ENCODE results near the gene POLR3B. TPM values are rescaled to one million over a fixed set of nuclear protein-coding genes. Genes with fewer than 3 reads are reported as not detected.

Gene POLR3B
- total and polyA plus RNA-seq, 2 of the 8 experiments (the other 6 are each of a cell fraction or from before 2014, with no cell fraction given), result 5.0 to 13.2 TPM

- Histone ChIP-seq H2BK5ac (ENCODE audit: low read depth, low read length) (no peak overlapping the region), H2AK5ac (ENCODE audit: low read depth, low read length) (no peak overlapping the region), H2BK12ac (ENCODE audit: low read depth, low read length) (no peak overlapping the region), H4K5ac (ENCODE audit: insufficient read length, low read depth, low read length) (no peak overlapping the region), H3K4me2 (ENCODE audit: insufficient read depth in 1 of 2, low read depth in 2 of 2, low read length in 2 of 2) (no peak overlapping the region), H2AFZ (ENCODE audit: low read length) (no peak overlapping the region), H3K18ac (ENCODE audit: extremely low read depth, low read length) (no peak overlapping the region), H3K79me1 (ENCODE audit: low read depth, low read length) (no peaks in the 10 kb centered on the region), H3K23me2 (ENCODE audit: low read depth, low read length) (no peaks in the 10 kb centered on the region), H3K36me3 (ENCODE audit: control insufficient read depth in 2 of 4, insufficient read depth in 4 of 4, low read length in 3 of 4) (no peaks in the 10 kb centered on the region), H3K4me1 (replicated peaks in 1 of 4; ENCODE audit: control insufficient read depth in 3 of 4, insufficient read depth in 4 of 4, low read length in 3 of 4) (no peaks in the 10 kb centered on the region), H4K8ac (ENCODE audit: extremely low read depth, insufficient read depth, low read length) (no peak overlapping the region), H3K23ac (ENCODE audit: insufficient read length) (no peak overlapping the region), H3K9ac (replicated peaks in 1 of 4; ENCODE audit: extremely low read depth in 1 of 4, low read depth in 3 of 4, low read length in 3 of 4) (no peak overlapping the region), H3K56ac (replicated peaks; ENCODE audit: insufficient read length, low read depth, low read length) (no peak overlapping the region), H4K20me1 (replicated peaks in 1 of 2; ENCODE audit: control insufficient read depth in 1 of 2, insufficient read depth in 2 of 2, low read length in 2 of 2) (no peaks in the 10 kb centered on the region), H3K27ac (ENCODE audit: low read depth, low read length) (no peak overlapping the region), H3K4ac (replicated peaks; ENCODE audit: insufficient read length, low read depth, low read length) (no peak overlapping the region), H3K79me2 (ENCODE audit: control insufficient read depth in 1 of 2, insufficient read depth in 2 of 2, low read length in 2 of 2) (no peaks in the 10 kb centered on the region), H3K27me3 (replicated peaks in 1 of 4; ENCODE audit: control insufficient read depth in 3 of 4, extremely low read depth in 1 of 4, insufficient read depth in 3 of 4, low read length in 3 of 4) (no peaks in the 10 kb centered on the region), H3K14ac (ENCODE audit: insufficient read length) (no peak overlapping the region), H3K9me3 (ENCODE audit: insufficient read depth in 2 of 2, low read depth in 1 of 2, low read length in 1 of 2) (no peaks in the 10 kb centered on the region), H2BK120ac (replicated peaks; ENCODE audit: low read depth, low read length) (no peak overlapping the region), H2BK20ac (ENCODE audit: low read length) (no peak overlapping the region), H3K4me3 (ENCODE audit: extremely low read depth in 1 of 4, insufficient read depth in 2 of 4, low read depth in 3 of 4, low read length in 4 of 4) (no peak overlapping the region), H4K91ac (replicated peaks; ENCODE audit: insufficient read length, low read length) (no peak overlapping the region), H2BK15ac (ENCODE audit: low read length) (no peak overlapping the region)
- POLR2A ChIA-PET (ENCODE audit: partially characterized antibody), result interaction anchor here (1.0 kb wide), 1 partner anchor 11 kb away, joined by 3 read pairs; no protein-coding TSS in a partner anchor
- FAIRE-seq (no peak), DNase-seq (ENCODE audit: low read depth in 1 of 2, low spot score in 2 of 2) (no peak)
- CTCF ChIA-PET (ENCODE audit: partially characterized antibody), result interaction anchor here (0.8 to 2.5 kb wide), 4 partner anchors 11 to 116 kb away, joined by 3 to 5 read pairs (median 4); partner anchors contain the start of gene POLR3B
- 91% methylated on average over 9 of the region's 9 CpGs; no CpG with 5 or more reads in 1 of the 2 experiments for WGBS, 2 experiments (ENCODE audit: extremely low coverage in 1 of 2, insufficient coverage in 1 of 2, insufficient read length in 1 of 2, insufficient replicate concordance in 2 of 2, low coverage in 1 of 2, low lambda C conversion rate in 2 of 2, missing lambda C conversion rate in 1 of 2)
- TF ChIP-seq ATF2 (IDR thresholded peaks at IDR 0.05; ENCODE audit: low read length) (no peak), CTBP2 (IDR thresholded peaks at IDR 0.05; ENCODE audit: borderline replicate concordance, insufficient read depth, insufficient read length, low read length) (no peak), CBX8 (IDR thresholded peaks at IDR 0.05; ENCODE audit: borderline replicate concordance, low read depth, low read length) (no peak), FOSL1 (IDR thresholded peaks at IDR 0.05; ENCODE audit: insufficient read depth, low read depth, low read length) (no peak)
These were observed 14.9 kb upstream of the POLR3B start for GRCh38 chr12:106342397-106343213.

All from H1 (cell line).